DND-41 (cell line): ENCODE data around the gene OR10J4.

Experiments used
- EZH2 ChIP-seq: IDR thresholded peaks from 3 replicates; pipeline ENCODE4 v1.6.1; 2012; ENCODE audit warnings: borderline replicate concordance, low read depth, mild to moderate bottlenecking, moderate library complexity, low read length, inconsistent platforms; ENCODE audit not compliant: severe bottlenecking
- TF ChIP-seq, protein P1 (sequence below): IDR thresholded peaks from 2 replicates; pipeline ENCODE4 v1.5.1; 2012; ENCODE audit warnings: borderline replicate concordance, low read length, moderate library complexity, mild to moderate bottlenecking; ENCODE audit not compliant: poor library complexity, severe bottlenecking; ENCODE audit errors: extremely low read depth

GRCh38 chr1:159465191-159465603 is 33.2 kb downstream of the OR10J4 start:
- TF ChIP-seq, protein P1, sequence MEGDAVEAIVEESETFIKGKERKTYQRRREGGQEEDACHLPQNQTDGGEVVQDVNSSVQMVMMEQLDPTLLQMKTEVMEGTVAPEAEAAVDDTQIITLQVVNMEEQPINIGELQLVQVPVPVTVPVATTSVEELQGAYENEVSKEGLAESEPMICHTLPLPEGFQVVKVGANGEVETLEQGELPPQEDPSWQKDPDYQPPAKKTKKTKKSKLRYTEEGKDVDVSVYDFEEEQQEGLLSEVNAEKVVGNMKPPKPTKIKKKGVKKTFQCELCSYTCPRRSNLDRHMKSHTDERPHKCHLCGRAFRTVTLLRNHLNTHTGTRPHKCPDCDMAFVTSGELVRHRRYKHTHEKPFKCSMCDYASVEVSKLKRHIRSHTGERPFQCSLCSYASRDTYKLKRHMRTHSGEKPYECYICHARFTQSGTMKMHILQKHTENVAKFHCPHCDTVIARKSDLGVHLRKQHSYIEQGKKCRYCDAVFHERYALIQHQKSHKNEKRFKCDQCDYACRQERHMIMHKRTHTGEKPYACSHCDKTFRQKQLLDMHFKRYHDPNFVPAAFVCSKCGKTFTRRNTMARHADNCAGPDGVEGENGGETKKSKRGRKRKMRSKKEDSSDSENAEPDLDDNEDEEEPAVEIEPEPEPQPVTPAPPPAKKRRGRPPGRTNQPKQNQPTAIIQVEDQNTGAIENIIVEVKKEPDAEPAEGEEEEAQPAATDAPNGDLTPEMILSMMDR, result no peak
- no peak for TF ChIP-seq EZH2
